Thyroid gland (tissue), 4 donors: ENCODE results near the gene HOXC9. TPM values are rescaled to one million over a fixed set of nuclear protein-coding genes. Genes with fewer than 3 reads are reported as not detected.

Source experiments
- DNase-seq, 2 donors: peaks; one replicate each; pipeline ENCODE4 v3.0.0-alpha.2; 2019
- H3K27ac ChIP-seq, 3 donors: fragments of 200-600 bp; sonication (generic); 1 replicate in 2 of 3; 2 replicates in 1 of 3; pipeline ENCODE4 v1.5.1; 2016 to 2019; ENCODE audit warnings: mild to moderate bottlenecking in 1 of 3, moderate library complexity in 1 of 3
- H3K27me3 ChIP-seq: fragments of 200-600 bp; sonication (generic); one replicate; pipeline ENCODE4 v1.5.1; 2019
- H3K36me3 ChIP-seq, 2 donors: fragments of 200-600 bp; sonication (generic); one replicate each; pipeline ENCODE4 v1.5.1; 2016 to 2019
- H3K4me1 ChIP-seq, 2 donors: fragments of 200-600 bp; sonication (generic); one replicate each; pipeline ENCODE4 v1.5.1; 2017 to 2019
- H3K4me3 ChIP-seq, 3 donors: fragments of 200-600 bp; sonication (generic); replicated peaks in 1 of 3; 1 replicate in 2 of 3; 2 replicates in 1 of 3; pipeline ENCODE4 v1.5.1; 2016; ENCODE audit warnings: mild to moderate bottlenecking in 1 of 3
- H3K9me3 ChIP-seq: fragments of 200-600 bp; sonication (generic); one replicate; pipeline ENCODE4 v1.5.1; 2017
- POLR2A ChIP-seq, 2 donors: fragments of 450-650 bp; IDR thresholded peaks; one replicate each; pipeline ENCODE4 v1.6.1; 2017; ENCODE audit warnings: antibody characterized with exemption in 2 of 2, mild to moderate bottlenecking in 2 of 2, moderate library complexity in 1 of 2
- WGBS, 2 donors: methylation state at CpG; one replicate each; pipeline ENCODE4 v1.1.5; 2017; 5-methylcytosine and 5-hydroxymethylcytosine counted together
- intact Hi-C: fragments of 100-400 bp; cut with DNase I; formaldehyde crosslinking; loops from one replicate; pipeline ENCODE4 v1.15.1; 2023
- total RNA-seq, 4 donors: library from RNA; depleted of rRNA; stranded (reverse); fragments of >200 nt; gene quantifications; one replicate each; pipeline ENCODE4 v1.2.3, GENCODE V29; 2016
- TF ChIP-seq, protein P1 (sequence below), 6 experiments: fragments of 200-600 bp in 3 of 6; fragments of 450-650 bp in 3 of 6; sonication (generic) in 3 of 6; IDR thresholded peaks; one replicate each; pipeline ENCODE4 v1.5.1; 2016 to 2019; ENCODE audit warnings: antibody characterized with exemption in 6 of 6, mild to moderate bottlenecking in 2 of 6, inconsistent platforms in 1 of 6, moderate library complexity in 1 of 6

HOXC9 gene
- total RNA-seq, 4 donors from 2014 or later: 0.22 to 0.27 TPM; not detected in 2

DNA sequence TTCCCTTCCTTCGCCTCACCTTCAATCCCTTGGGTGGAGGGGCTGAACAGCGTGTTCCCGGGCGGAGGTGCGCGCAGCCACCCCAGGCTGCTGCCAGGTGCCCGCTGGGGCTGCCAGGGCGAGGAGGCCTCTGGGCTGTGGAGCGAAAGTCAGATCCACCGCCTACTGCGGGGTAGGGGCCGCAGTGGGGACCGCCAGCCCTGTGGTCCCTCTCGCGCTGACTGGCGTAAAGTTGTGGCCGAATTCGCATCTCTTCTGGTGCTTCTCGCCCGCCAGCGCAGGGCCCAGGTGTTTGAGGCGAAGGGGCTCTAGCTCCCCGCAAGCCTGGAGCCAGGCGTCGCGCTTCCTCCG lies 46.8 kb downstream of the HOXC9 start:
- H3K4me1 ChIP-seq: peaks cover 0 to 10% of the 10 kb centered on the region in 2 donors
- intact Hi-C loops: no loop called here
- TF ChIP-seq POLR2A (IDR thresholded peaks at IDR 0.05): no peak
- TF ChIP-seq, protein P1, sequence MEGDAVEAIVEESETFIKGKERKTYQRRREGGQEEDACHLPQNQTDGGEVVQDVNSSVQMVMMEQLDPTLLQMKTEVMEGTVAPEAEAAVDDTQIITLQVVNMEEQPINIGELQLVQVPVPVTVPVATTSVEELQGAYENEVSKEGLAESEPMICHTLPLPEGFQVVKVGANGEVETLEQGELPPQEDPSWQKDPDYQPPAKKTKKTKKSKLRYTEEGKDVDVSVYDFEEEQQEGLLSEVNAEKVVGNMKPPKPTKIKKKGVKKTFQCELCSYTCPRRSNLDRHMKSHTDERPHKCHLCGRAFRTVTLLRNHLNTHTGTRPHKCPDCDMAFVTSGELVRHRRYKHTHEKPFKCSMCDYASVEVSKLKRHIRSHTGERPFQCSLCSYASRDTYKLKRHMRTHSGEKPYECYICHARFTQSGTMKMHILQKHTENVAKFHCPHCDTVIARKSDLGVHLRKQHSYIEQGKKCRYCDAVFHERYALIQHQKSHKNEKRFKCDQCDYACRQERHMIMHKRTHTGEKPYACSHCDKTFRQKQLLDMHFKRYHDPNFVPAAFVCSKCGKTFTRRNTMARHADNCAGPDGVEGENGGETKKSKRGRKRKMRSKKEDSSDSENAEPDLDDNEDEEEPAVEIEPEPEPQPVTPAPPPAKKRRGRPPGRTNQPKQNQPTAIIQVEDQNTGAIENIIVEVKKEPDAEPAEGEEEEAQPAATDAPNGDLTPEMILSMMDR (IDR thresholded peaks at IDR 0.05): no peak
- WGBS, 2 donors: 11 to 29% methylated on average over 14 to 17 of the region's 27 CpGs
- no peak for DNase-seq
- H3K27me3 ChIP-seq: peaks cover 44% of the 10 kb centered on the region
- no peak overlapping the region for H3K4me3 ChIP-seq
- no peaks in the 10 kb centered on the region for H3K36me3 ChIP-seq
- no peak overlapping the region for H3K27ac ChIP-seq
- no peaks in the 10 kb centered on the region for H3K9me3 ChIP-seq

DNA sequence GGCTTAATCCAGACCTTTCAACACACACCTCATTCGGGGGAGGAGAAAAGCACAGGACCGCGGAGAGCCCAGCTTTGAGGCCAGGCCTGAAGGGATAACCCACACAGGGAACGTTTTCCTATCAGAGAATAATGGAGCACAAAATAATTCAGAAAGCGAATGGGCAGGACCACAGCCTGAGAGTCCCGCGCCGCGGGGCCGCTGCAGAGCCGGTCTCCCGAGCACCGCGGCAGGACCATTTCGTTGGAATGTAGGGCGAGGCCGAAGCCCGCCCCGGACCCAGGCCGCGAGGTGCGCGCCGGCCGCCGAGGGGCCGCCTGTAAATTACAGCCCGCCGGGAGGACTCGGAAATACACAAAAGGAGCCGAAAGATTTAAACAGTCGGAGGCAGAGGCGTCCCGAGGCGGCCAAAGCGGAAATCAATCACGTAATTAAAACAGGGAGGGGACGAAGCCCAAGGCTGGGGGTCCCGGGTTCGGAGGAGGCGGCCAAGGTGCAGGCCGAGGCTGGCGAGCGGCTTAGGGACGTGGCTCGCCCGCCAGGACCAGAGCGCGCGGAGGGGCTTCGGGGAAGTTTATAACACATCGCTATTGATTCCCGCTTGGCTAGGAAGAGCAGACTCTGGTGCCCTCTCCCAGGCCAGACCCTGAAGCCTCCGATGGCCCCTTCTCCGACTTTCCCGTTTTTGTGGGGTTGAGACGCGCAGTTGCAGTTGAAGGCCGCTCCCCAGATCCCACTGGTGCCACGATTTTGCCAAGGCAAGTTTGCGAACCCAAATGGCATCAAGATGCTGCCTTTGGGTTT lies 47.4 kb downstream of the HOXC9 start:
- WGBS, 2 donors: 14 to 22% methylated on average over 58 to 60 of the region's 61 CpGs

GRCh38 chr12:54047964-54048303 lies 48.0 kb downstream of the HOXC9 start:
- Histone ChIP-seq H3K27me3 (peaks cover 52% of the 10 kb centered on the region), H3K4me1 (peaks cover 0 to 10% of the 10 kb centered on the region in 2 donors), H3K4me3 (no peak overlapping the region), H3K9me3 (no peaks in the 10 kb centered on the region), H3K27ac (no peak overlapping the region), H3K36me3 (no peaks in the 10 kb centered on the region)
- DNase-seq: no peak
- WGBS, 2 donors: 18 to 31% methylated on average over 8 of the region's 8 CpGs
- no peak for TF ChIP-seq POLR2A (IDR thresholded peaks at IDR 0.05)
- TF ChIP-seq, protein P1 (IDR thresholded peaks at IDR 0.05): no peak
- intact Hi-C loops: no loop called here

More for the DNA sequence above, 47.4 kb downstream of the HOXC9 start:
- TF ChIP-seq, protein P1 (IDR thresholded peaks at IDR 0.05): no peak
- no peak for TF ChIP-seq POLR2A (IDR thresholded peaks at IDR 0.05)
- DNase-seq: no peak
- no peaks in the 10 kb centered on the region for H3K36me3 ChIP-seq
- no peak overlapping the region for H3K4me3 ChIP-seq
- no peaks in the 10 kb centered on the region for H3K9me3 ChIP-seq
- no peak overlapping the region for H3K27ac ChIP-seq
- H3K27me3 ChIP-seq: peaks cover 48% of the 10 kb centered on the region
- peaks cover 0 to 10% of the 10 kb centered on the region in 2 donors for H3K4me1 ChIP-seq
- intact Hi-C loops: no loop called here

- Histone ChIP-seq H3K27ac (no peak overlapping the region), H3K4me3 (no peak overlapping the region), H3K27me3 (peaks cover 56% of the 10 kb centered on the region), H3K36me3 (no peaks in the 10 kb centered on the region), H3K4me1 (peaks cover 0 to 10% of the 10 kb centered on the region in 2 donors), H3K9me3 (no peaks in the 10 kb centered on the region)
- intact Hi-C loops: no loop called here
- DNase-seq: no peak
- WGBS, 2 donors: 19 to 26% methylated on average over 3 of the region's 3 CpGs
- TF ChIP-seq, protein P1 (IDR thresholded peaks at IDR 0.05): no peak
- no peak for TF ChIP-seq POLR2A (IDR thresholded peaks at IDR 0.05)
Observed at GRCh38 chr12:54048406-54049093, 48.6 kb downstream of the HOXC9 start.

GRCh38 chr12:54049108-54049507 lies 49.1 kb downstream of the HOXC9 start:
- intact Hi-C loops: no loop called here
- DNase-seq: no peak
- H3K4me1 ChIP-seq: peaks cover 0 to 10% of the 10 kb centered on the region in 2 donors
- H3K36me3 ChIP-seq: no peaks in the 10 kb centered on the region
- no peak overlapping the region for H3K4me3 ChIP-seq
- H3K27ac ChIP-seq: no peak overlapping the region
- peaks cover 58% of the 10 kb centered on the region for H3K27me3 ChIP-seq
- no peak for TF ChIP-seq POLR2A (IDR thresholded peaks at IDR 0.05)
- TF ChIP-seq, protein P1 (IDR thresholded peaks at IDR 0.05): no peak
- 32 to 43% methylated on average over 6 of the region's 6 CpGs for WGBS, 2 donors
- no peaks in the 10 kb centered on the region for H3K9me3 ChIP-seq
